BJ (cell line): ENCODE measurements around the gene CCDC12. TPM values are rescaled to one million over a fixed set of nuclear protein-coding genes. Genes with fewer than 3 reads are reported as not detected.

Source experiments
- CTCF ChIA-PET: fragments of 350-600 bp; formaldehyde crosslinking; extraction: SDS; loops from one replicate; lab custom pipeline; 2021; ENCODE audit warnings: antibody characterized with exemption, inconsistent platforms; lab: Yijun Ruan, JAX
- POLR2A ChIA-PET: fragments of 300-600 bp; sonication (Branson Sonifier 250); formaldehyde crosslinking; extraction: SDS; loops from one replicate; lab custom pipeline; 2021; ENCODE audit warnings: antibody characterized with exemption; lab: Charles Lee
- DNase-seq: peaks from one replicate; pipeline ENCODE4 v3.0.0-alpha.2; 2011; ENCODE audit warnings: low read depth
- H3K27me3 ChIP-seq: 2 replicates; pipeline ENCODE4 v1.6.0; 2011; ENCODE audit warnings: low read length; ENCODE audit not compliant: control insufficient read depth, insufficient read depth
- H3K36me3 ChIP-seq: 2 replicates; pipeline ENCODE4 v1.5.1; 2011; ENCODE audit warnings: low read length; ENCODE audit not compliant: control insufficient read depth, insufficient read depth
- H3K4me3 ChIP-seq: 2 replicates; pipeline ENCODE4 v1.5.1; 2011; ENCODE audit warnings: low read depth, mild to moderate bottlenecking, control low read depth, low read length
- CTCF ChIP-seq: IDR thresholded peaks from 2 replicates; pipeline ENCODE4 v1.5.1; 2011; ENCODE audit warnings: low read depth, mild to moderate bottlenecking, control low read depth, inconsistent platforms, low read length, moderate library complexity; ENCODE audit not compliant: insufficient read depth
- polyA plus RNA-seq: library from polyadenylated mRNA; depleted of rRNA; stranded (reverse); fragments of >200 nt; gene quantifications from 2 replicates; pipeline ENCODE4 v1.2.3, GENCODE V29; 2011

The CCDC12 gene
- polyA plus RNA-seq, 1 experiment: 20.8 TPM

- H3K4me3 ChIP-seq: no peak overlapping the region
- no peak for TF ChIP-seq CTCF
- no peak for DNase-seq
- peaks cover 6% of the 10 kb centered on the region for H3K36me3 ChIP-seq
- CTCF ChIA-PET: interaction anchor here (0.5 to 4.2 kb wide), 9 partner anchors 8 to 325 kb away, joined by 3 to 24 read pairs (median 4); partner anchors contain the start of gene NBEAL2
- H3K27me3 ChIP-seq: no peaks in the 10 kb centered on the region
- POLR2A ChIA-PET: no interaction called here
Observed at GRCh38 chr3:46998852-46999515, 22.4 kb upstream of the CCDC12 start.

- POLR2A ChIA-PET: no interaction called here
- TF ChIP-seq CTCF: peak; percentile 83
- Histone ChIP-seq H3K27me3 (no peaks in the 10 kb centered on the region), H3K4me3 (no peak overlapping the region), H3K36me3 (peaks cover 6% of the 10 kb centered on the region)
- DNase-seq: no peak
- CTCF ChIA-PET: interaction anchor here (0.6 to 4.2 kb wide), 7 partner anchors 9 to 326 kb away, joined by 3 to 24 read pairs (median 3); no protein-coding TSS in a partner anchor
Observed at GRCh38 chr3:46998121-46998851, 21.7 kb upstream of the CCDC12 start.

- ChIA-PET POLR2A (no interaction called here), CTCF (interaction anchor here (0.6 to 4.2 kb wide), 5 partner anchors 9 to 76 kb away, joined by 3 to 24 read pairs (median 4); no protein-coding TSS in a partner anchor)
- H3K4me3 ChIP-seq: no peak overlapping the region
Observed at GRCh38 chr3:46997453-46998091, 21.0 kb upstream of the CCDC12 start.

GRCh38 chr3:46996689-46997452 lies 20.3 kb upstream of the CCDC12 start:
- H3K36me3 ChIP-seq: peaks cover 2% of the 10 kb centered on the region; the same call in 1 of the 2 replicates
- TF ChIP-seq CTCF: no peak
- no peaks in the 10 kb centered on the region for H3K27me3 ChIP-seq
- no peak for DNase-seq
- H3K4me3 ChIP-seq: no peak overlapping the region
- POLR2A ChIA-PET: no interaction called here
- CTCF ChIA-PET: interaction anchor here (0.8 to 4.2 kb wide), 2 partner anchors 11 to 76 kb away, joined by 3 to 24 read pairs; no protein-coding TSS in a partner anchor

More at GRCh38 chr3:46997453-46998091, 21.0 kb upstream of the CCDC12 start:
- Histone ChIP-seq H3K36me3 (peaks cover 2% of the 10 kb centered on the region; the same call in 1 of the 2 replicates), H3K27me3 (no peaks in the 10 kb centered on the region)
- no peak for DNase-seq
- TF ChIP-seq CTCF: no peak
